GM12891 (cell line): ENCODE measurements around the gene PIR.

ENCODE experiments used
- POLR2A ChIP-seq: IDR thresholded peaks from 2 replicates; pipeline ENCODE4 v1.6.1; 2011; ENCODE audit warnings: low read depth, low read length, control low read depth
- POLR2AphosphoS5 ChIP-seq: IDR thresholded peaks from 2 replicates; pipeline ENCODE4 v1.6.1; 2011; ENCODE audit warnings: low read depth, low read length, control low read depth

DNA sequence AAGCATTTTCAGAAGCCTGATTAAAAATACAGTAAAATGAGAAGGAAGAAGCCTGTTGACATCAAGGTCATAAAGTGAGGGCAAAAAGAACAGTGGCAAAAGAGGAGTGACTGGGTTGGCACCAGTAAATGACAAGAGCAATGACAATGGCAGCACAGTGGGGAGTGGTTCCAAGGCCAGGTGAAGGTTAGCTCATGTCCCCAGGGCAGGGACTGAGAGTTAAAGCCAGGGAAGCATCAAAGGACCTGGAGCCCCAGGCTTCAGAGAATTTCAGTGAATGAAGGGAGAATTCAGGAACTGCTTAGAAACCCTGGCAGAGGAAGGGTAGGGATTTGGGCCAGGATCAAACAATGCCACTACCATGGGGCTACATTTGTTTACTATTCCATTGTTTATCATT is 149.0 kb downstream of the PIR start:
- TF ChIP-seq POLR2A, result no peak
- no peak for TF ChIP-seq POLR2AphosphoS5
